Activated T-helper 1 cell treated with Interleukin-2 at 50 U/mL for 16 hours (primary cell): ENCODE results near the gene RPTN.

Experiments
- DNase-seq: peaks from one replicate; pipeline ENCODE4 v3.0.0-alpha.2; 2020; ENCODE audit warnings: low read depth

Gene RPTN

GRCh38 chr1:152110860-152111514, 48.0 kb downstream of the RPTN start:
- no peak for DNase-seq

- no peak for DNase-seq
Measured at GRCh38 chr1:152110365-152110859, 48.6 kb downstream of the RPTN start.

GRCh38 chr1:152109998-152110294, 49.1 kb downstream of the RPTN start:
- DNase-seq: no peak

DNA sequence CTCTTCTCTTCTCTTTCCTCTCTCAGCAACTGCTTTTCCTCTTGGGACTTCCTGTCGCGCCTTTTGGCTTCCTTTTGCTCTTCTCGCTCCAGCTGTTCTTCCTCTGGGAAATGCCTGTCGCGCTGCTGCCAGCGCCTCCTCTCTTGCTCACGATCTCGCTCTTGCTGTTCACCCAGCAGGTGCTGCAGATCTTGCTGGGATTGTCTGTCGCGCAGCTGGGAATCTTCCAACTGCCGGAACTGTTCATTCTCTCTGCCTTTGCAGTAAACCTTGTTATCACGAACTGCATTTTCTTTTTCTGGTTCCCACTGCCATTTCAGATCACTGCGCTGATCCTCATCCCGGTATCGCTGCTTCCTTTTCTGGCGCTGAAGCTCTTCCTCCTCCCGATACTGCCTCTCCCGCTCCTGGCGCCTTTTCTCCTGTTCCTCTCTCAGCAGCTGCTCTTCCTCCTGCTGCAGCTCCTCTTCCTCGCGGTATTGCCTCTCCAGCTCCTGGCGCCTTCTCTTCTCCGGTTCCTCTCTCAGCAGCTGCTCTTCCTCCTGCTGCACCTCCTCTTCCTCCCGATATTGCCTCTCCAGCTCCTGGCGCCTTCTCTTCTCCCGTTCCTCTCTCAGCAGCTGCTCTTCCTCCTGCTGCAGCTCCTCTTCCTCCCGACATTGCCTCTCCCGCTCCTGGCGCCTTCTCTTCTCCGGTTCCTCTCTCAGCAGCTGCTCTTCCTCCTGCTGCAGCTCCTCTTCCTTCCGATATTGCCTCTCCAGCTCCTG, 49.6 kb downstream of the RPTN start:
- no peak for DNase-seq

GRCh38 chr1:152108882-152109222, 50.2 kb downstream of the RPTN start:
- no peak for DNase-seq

GRCh38 chr1:152107984-152108881, 50.8 kb downstream of the RPTN start:
- DNase-seq: no peak

DNA sequence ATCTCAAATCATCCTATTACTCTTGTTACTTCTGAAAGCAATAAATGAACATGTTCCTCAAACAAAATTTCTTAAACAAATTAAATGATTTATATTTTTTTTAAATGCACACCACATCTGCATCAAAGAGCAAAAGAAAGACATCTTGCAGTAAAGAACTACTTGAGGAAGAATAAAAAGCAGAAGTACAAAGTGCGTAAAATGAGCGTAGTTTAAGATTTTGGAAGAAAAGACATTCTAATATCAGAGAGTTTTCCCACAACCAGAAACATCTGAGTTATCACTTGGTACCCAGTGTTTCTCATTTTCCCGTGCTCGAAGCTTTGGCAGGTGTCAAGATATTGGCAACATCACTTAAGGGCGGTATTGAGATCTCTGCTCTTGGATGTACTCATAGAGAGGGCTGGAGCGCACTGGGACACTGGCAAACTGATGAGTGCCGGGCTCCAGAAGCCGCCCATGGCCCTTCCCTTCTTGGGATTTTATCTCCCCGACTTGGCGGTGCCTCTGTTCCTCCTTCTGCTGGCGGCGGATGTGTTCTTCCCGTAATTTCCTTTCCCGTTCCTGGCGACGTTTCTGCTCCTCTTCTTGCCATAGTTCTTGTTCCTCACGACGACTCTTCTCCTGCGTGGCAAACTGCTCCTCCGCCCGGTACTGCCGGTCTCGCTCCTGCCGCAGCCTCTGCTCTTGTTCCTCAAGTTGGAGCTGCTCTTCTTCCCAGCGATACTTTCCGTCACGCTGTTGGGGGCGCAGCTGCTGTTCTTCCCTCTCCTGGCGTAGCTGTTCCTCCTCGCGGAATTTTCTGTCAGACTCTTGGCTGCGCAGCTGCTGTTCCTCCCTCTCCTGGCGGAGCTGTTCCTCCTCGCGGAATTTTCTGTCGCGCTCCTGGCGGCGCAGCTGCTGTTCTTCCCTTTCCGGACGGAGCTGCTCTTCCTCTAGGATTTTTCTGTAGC, 51.7 kb downstream of the RPTN start:
- no peak for DNase-seq

- no peak for DNase-seq
Measured at GRCh38 chr1:152104854-152105253, 54.2 kb downstream of the RPTN start.
